TTC549 (cell line): ENCODE measurements around the gene ZDHHC14.

Experiments used
- FAIRE-seq: peaks from 2 replicates; lab custom pipeline; 2012; peaks lifted over from hg19 to GRCh38; lab: Jason Lieb, UNC

Gene ZDHHC14

GRCh38 chr6:157668713-157669112, 287.7 kb downstream of the ZDHHC14 start:
- no peak for FAIRE-seq

GRCh38 chr6:157669323-157669722, 288.3 kb downstream of the ZDHHC14 start:
- FAIRE-seq, result no peak

GRCh38 chr6:157669747-157670216, 288.8 kb downstream of the ZDHHC14 start:
- no peak for FAIRE-seq

- no peak for FAIRE-seq
Measured at GRCh38 chr6:157670466-157671186, 289.6 kb downstream of the ZDHHC14 start.

GRCh38 chr6:157672726-157673412, 291.9 kb downstream of the ZDHHC14 start:
- FAIRE-seq, result no peak

GRCh38 chr6:157673596-157673995, 292.6 kb downstream of the ZDHHC14 start:
- FAIRE-seq, result no peak

GRCh38 chr6:157674061-157674460, 293.1 kb downstream of the ZDHHC14 start:
- no peak for FAIRE-seq

DNA sequence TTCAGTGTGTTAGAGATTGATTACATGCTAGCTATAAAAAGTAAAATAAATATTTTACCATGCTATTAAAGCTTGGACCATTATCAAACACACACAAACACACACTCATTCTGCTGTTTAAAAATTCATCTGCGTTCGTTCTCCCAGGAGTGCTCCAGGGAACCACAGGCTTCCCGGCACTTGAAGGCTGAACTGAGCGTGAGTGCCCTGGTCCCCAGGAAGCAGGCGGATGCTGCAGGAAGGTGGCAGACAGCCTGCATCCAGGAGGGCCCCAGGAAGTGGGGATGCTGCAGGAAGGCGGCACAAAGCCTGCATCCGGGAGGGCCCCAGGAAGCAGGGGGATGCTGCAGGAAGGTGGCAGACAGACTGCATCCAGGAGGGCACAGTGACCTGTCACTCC, 294.8 kb downstream of the ZDHHC14 start:
- FAIRE-seq, result no peak

DNA sequence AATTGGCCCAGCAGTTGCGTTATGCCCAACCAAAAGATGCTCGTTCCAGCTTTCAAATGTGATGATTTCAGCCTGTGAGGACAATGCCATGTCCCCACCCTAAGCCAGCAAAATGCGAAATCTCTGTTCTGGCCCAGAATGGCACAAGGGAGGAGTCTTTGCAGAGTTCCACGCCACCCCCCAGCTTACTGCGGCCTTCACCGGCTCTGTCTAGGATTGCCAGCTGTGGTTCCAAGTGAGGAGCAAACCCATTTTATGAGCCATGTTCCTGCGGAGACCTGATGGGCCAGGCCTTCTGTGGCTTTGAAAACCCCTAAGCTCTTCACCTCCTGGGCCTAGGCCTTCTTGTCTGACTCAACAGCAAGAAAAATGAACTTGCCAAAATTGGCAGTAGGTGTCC, 295.3 kb downstream of the ZDHHC14 start:
- no peak for FAIRE-seq

DNA sequence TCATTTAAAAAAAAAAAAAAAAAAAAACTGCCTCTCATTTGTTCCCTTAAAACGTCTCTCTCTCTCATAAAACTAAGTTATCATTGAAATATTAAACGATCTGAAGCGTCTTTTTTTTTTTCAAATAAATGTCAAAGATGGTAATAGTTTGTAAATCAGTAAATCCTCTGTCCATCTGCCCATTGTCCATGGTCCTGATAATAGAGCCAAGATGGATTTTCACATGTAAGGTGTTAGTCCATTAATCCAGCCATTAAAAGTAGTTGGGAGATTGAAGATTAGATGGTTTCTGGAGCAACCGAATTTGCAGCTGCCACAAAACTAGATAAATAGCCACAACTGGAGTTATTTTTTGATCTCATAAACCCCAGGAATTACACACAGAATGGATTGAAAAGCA, 296.2 kb downstream of the ZDHHC14 start:
- no peak for FAIRE-seq

- no peak for FAIRE-seq
Measured at GRCh38 chr6:157679605-157680580, 298.9 kb downstream of the ZDHHC14 start.

DNA sequence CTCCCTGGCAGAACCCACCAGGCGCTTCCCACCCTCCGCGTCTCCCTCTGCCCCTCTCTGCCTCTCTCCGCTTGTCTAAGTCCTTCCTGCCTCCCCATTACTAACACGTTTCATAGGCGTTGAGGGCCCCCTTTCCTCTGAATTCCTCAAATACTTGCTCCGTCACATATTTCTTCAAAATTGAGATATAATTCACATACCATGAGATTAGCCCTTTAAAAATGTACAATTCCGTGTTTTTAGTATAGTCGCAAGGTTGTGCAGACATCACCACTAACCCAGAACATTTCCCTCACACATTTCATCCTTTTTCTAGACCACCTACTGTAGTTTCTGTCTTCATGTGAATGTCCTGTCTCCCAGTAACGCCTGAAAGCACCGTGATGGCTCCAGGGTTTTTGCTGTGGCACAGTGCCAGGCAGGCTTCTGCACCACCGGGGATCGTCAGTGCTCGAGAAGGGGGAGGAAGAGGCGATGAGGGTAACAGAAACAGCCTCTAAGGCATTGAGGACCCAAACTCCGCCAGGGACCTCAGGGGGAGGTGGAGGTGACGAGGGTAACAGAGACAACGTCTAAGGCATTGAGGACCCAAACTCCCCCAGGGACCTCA, 300.2 kb downstream of the ZDHHC14 start:
- FAIRE-seq, result no peak

- FAIRE-seq, result no peak
Measured at GRCh38 chr6:157682856-157683481, 302.0 kb downstream of the ZDHHC14 start.

GRCh38 chr6:157683707-157684106, 302.7 kb downstream of the ZDHHC14 start:
- no peak for FAIRE-seq

GRCh38 chr6:157684620-157685299, 303.8 kb downstream of the ZDHHC14 start:
- no peak for FAIRE-seq

- no peak for FAIRE-seq
Measured at GRCh38 chr6:157685596-157686280, 304.7 kb downstream of the ZDHHC14 start.

DNA sequence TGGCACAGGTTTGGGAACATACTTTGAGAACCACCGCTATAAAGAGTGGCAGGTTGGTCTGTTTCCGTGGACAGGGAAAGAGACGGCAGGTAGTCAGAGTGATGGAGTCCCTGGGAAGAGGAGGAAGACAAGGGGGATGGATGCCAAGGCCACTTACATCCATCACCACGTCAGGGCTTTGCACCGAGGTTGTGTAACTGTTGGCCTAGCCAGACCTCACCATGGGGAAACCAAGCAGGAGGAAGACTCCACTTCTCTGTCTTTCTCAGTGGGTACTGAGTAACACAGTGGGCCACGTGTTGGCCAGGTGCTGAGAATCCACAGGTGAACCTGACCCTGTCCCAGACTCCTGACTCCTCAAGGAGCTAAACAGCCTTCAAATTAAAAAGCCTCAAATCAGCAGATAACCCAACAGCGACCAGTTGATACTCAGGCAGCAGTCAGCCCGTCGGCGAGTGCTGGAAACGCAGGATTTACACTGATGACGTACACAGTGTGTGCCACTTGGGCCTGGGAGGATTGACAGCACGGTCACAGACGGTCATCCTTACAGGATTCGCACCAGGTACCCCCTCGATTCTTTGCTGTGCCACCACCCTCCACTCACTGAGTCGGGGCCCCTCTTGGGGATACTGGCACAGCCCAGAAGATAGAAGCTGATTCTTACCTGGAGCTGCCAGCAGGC, 307.4 kb downstream of the ZDHHC14 start:
- FAIRE-seq, result no peak

GRCh38 chr6:157688960-157689599, 308.1 kb downstream of the ZDHHC14 start:
- no peak for FAIRE-seq

DNA sequence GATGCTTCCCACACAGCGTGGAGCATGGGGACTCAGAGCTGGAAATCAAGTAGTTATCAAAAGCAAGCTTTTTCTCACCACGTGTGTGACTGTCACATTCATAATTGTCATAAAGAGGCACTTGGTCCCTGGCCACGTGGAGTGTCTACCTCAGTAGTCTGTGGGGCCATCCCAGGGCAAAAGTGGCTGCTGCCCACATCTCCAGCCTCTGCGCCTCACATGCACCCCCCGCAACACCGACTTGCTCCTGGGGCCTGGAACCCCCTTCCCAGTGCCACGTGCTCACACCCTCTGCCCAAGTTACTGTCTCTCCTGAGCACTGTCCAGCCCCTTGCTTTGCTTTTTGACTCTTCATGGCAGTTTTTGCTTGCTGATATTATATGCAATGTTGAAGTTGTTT, 308.9 kb downstream of the ZDHHC14 start:
- FAIRE-seq, result no peak
